MCF 10A (cell line): ENCODE results near the gene POLG. TPM values are rescaled to one million over a fixed set of nuclear protein-coding genes. Genes with fewer than 3 reads are reported as not detected.

ENCODE experiments used
- BruUV-seq: library from RNA; stranded (reverse); fragments of 400-500 nt; replicated peaks from 2 replicates; lab custom pipeline; 2021; lab: Mats Ljungman, UMichigan
- CTCF ChIA-PET: fragments of 300-600 bp; sonication (Branson Sonifier 250); formaldehyde crosslinking; extraction: SDS; loops from one replicate; lab custom pipeline; 2021; ENCODE audit warnings: antibody characterized with exemption, inconsistent platforms; lab: Yijun Ruan, JAX
- POLR2A ChIA-PET: fragments of 300-600, 350-650 bp; sonication (Branson Sonifier 250); formaldehyde crosslinking; extraction: SDS; loops from one replicate; lab custom pipeline; 2020; ENCODE audit warnings: antibody characterized with exemption, inconsistent platforms; lab: Yijun Ruan, JAX
- DNase-seq: peaks from one replicate; pipeline ENCODE4 v3.0.0-alpha.2; 2018; ENCODE audit not compliant: unreplicated experiment
- H3K27ac Mint-ChIP-seq: one replicate; pipeline ENCODE4 v1.8.0; 2022; ENCODE audit warnings: mild to moderate bottlenecking, low read depth, mixed read lengths; ENCODE audit not compliant: unreplicated experiment
- H3K27me3 Mint-ChIP-seq: one replicate; pipeline ENCODE4 v1.8.0; 2022; ENCODE audit warnings: mixed read lengths; ENCODE audit not compliant: insufficient read depth, unreplicated experiment
- H3K36me3 Mint-ChIP-seq: one replicate; pipeline ENCODE4 v1.8.0; 2022; ENCODE audit warnings: mild to moderate bottlenecking, moderate library complexity, mixed read lengths; ENCODE audit not compliant: insufficient read depth, unreplicated experiment
- H3K4me1 Mint-ChIP-seq: one replicate; pipeline ENCODE4 v1.8.0; 2022; ENCODE audit warnings: mixed read lengths; ENCODE audit not compliant: insufficient read depth, unreplicated experiment
- H3K4me3 Mint-ChIP-seq: one replicate; pipeline ENCODE4 v1.8.0; 2022; ENCODE audit warnings: mild to moderate bottlenecking, moderate library complexity, mixed read lengths; ENCODE audit not compliant: unreplicated experiment
- H3K9me3 Mint-ChIP-seq: one replicate; pipeline ENCODE4 v1.8.0; 2022; ENCODE audit warnings: mixed read lengths; ENCODE audit not compliant: unreplicated experiment
- CTCF ChIP-seq: fragments of 200-600 bp; IDR thresholded peaks from one replicate; pipeline ENCODE4 v1.8.0; 2022; ENCODE audit warnings: antibody characterized with exemption, mild to moderate bottlenecking; ENCODE audit not compliant: unreplicated experiment
- intact Hi-C: fragments of 100-400 bp; cut with micrococcal nuclease; formaldehyde crosslinking; loops from 2 replicates; pipeline ENCODE4 v1.14.1; 2022
- total RNA-seq: library from RNA; stranded (reverse); gene quantifications from 2 replicates; pipeline ENCODE4 v1.2.3, GENCODE V29; 2022

Gene POLG
- total RNA-seq, 1 experiment from 2014 or later = 62.2 TPM

GRCh38 chr15:89341316-89342005, 6.8 kb upstream of the POLG start:
- POLR2A ChIA-PET = interaction anchor here (1.0 kb wide), 1 partner anchor 207 kb away, joined by 3 read pairs; no protein-coding TSS in a partner anchor
- DNase-seq = no peak

GRCh38 chr15:89340573-89340972, 5.9 kb upstream of the POLG start:
- CTCF ChIA-PET = interaction anchor here (0.9 to 17.1 kb wide), 2 partner anchors 17 to 21 kb away, joined by 3 to 144 read pairs; no protein-coding TSS in a partner anchor
- no TSS peak for BruUV-seq

More at GRCh38 chr15:89341316-89342005, 6.8 kb upstream of the POLG start:
- H3K27me3 Mint-ChIP-seq = no peaks in the 10 kb centered on the region
- CTCF ChIA-PET = interaction anchor here (0.9 to 17.1 kb wide), 2 partner anchors 16 to 20 kb away, joined by 3 to 144 read pairs; no protein-coding TSS in a partner anchor
- BruUV-seq = no TSS peak
- intact Hi-C loops = no loop called here
- no peaks in the 10 kb centered on the region for H3K4me1 Mint-ChIP-seq
- H3K9me3 Mint-ChIP-seq = no peaks in the 10 kb centered on the region
- H3K27ac Mint-ChIP-seq = no peak overlapping the region
- H3K4me3 Mint-ChIP-seq = no peak overlapping the region
- H3K36me3 Mint-ChIP-seq = no peaks in the 10 kb centered on the region
- no peak for TF ChIP-seq CTCF

GRCh38 chr15:89338036-89338435, 3.4 kb upstream of the POLG start:
- Mint-ChIP-seq H3K4me1 (no peaks in the 10 kb centered on the region), H3K9me3 (no peaks in the 10 kb centered on the region), H3K4me3 (no peak overlapping the region), H3K27ac (no peak overlapping the region), H3K36me3 (peaks cover 20% of the 10 kb centered on the region), H3K27me3 (no peaks in the 10 kb centered on the region)
- intact Hi-C loops = no loop called here
- ChIA-PET CTCF (interaction anchor here (1.0 to 17.1 kb wide), 3 partner anchors 20 to 131 kb away, joined by 3 to 144 read pairs (median 5); no protein-coding TSS in a partner anchor), POLR2A (interaction anchor here (1.1 kb wide), 1 partner anchor 11 kb away, joined by 3 read pairs; no protein-coding TSS in a partner anchor)
- no TSS peak for BruUV-seq
- DNase-seq = no peak
- no peak for TF ChIP-seq CTCF

More at GRCh38 chr15:89340573-89340972, 5.9 kb upstream of the POLG start:
- H3K27ac Mint-ChIP-seq = no peak overlapping the region
- no peak for DNase-seq
- H3K4me1 Mint-ChIP-seq = no peaks in the 10 kb centered on the region
- H3K36me3 Mint-ChIP-seq = peaks cover 1% of the 10 kb centered on the region
- intact Hi-C loops = no loop called here
- POLR2A ChIA-PET = interaction anchor here (1.0 kb wide), 1 partner anchor 208 kb away, joined by 3 read pairs; no protein-coding TSS in a partner anchor
- H3K4me3 Mint-ChIP-seq = no peak overlapping the region
- H3K9me3 Mint-ChIP-seq = no peaks in the 10 kb centered on the region
- TF ChIP-seq CTCF = no peak
- H3K27me3 Mint-ChIP-seq = no peaks in the 10 kb centered on the region
